NCI-H1694 (cell line): Measurements from ENCODE around the gene GANC.

ENCODE experiments used
- DNase-seq: peaks from one replicate; lab custom pipeline; 2025; lab: John Stamatoyannopoulos, UW

The GANC gene

GRCh38 chr15:42384597-42384996 lies 111.6 kb downstream of the GANC start:
- no peak for DNase-seq

GRCh38 chr15:42385206-42385979 lies 112.4 kb downstream of the GANC start:
- peak; percentile 14 for DNase-seq

- no peak for DNase-seq
Observed at GRCh38 chr15:42385980-42386700, 113.1 kb downstream of the GANC start.

GRCh38 chr15:42387603-42388002 lies 114.6 kb downstream of the GANC start:
- no peak for DNase-seq

- DNase-seq = no peak
Observed at GRCh38 chr15:42392309-42393024, 119.5 kb downstream of the GANC start.

- no peak for DNase-seq
Observed at GRCh38 chr15:42394106-42394505, 121.1 kb downstream of the GANC start.

- no peak for DNase-seq
Observed at GRCh38 chr15:42395838-42396237, 122.8 kb downstream of the GANC start.

GRCh38 chr15:42401544-42402454 lies 128.8 kb downstream of the GANC start:
- DNase-seq = no peak

- DNase-seq = no peak
Observed at GRCh38 chr15:42402455-42403205, 129.6 kb downstream of the GANC start.

GRCh38 chr15:42403389-42403788 lies 130.4 kb downstream of the GANC start:
- no peak for DNase-seq

- no peak for DNase-seq
Observed at GRCh38 chr15:42404461-42405235, 131.6 kb downstream of the GANC start.

- no peak for DNase-seq
Observed at GRCh38 chr15:42405863-42406482, 133.0 kb downstream of the GANC start.
